ENCODE results near the gene CAST.

CAST gene

GRCh38 chr5:96648023-96648422, 14.2 kb upstream of the CAST start:
- Histone ChIP-seq H3K27ac (no peak overlapping the region), H3K4me1 (no peaks in the 10 kb centered on the region), H3K4me3 (no peak overlapping the region), H3K36me3 (no peaks in the 10 kb centered on the region), H3K9me3 (no peaks in the 10 kb centered on the region), H3K27me3 (no peaks in the 10 kb centered on the region)
- no peak for TF ChIP-seq CTCF (IDR thresholded peaks at IDR 0.05)
- intact Hi-C loops (cut with DNase I; ENCODE audit: low total_unique reads), result no loop called here
- no peak for DNase-seq

- no peak for DNase-seq
- intact Hi-C loops (cut with DNase I; ENCODE audit: low total_unique reads), result no loop called here
- no peak overlapping the region for H3K27ac ChIP-seq
- H3K36me3 ChIP-seq, result no peaks in the 10 kb centered on the region
- no peak overlapping the region for H3K4me3 ChIP-seq
- no peaks in the 10 kb centered on the region for H3K4me1 ChIP-seq
- no peak for TF ChIP-seq CTCF (IDR thresholded peaks at IDR 0.05)
- no peaks in the 10 kb centered on the region for H3K27me3 ChIP-seq
- no peaks in the 10 kb centered on the region for H3K9me3 ChIP-seq
These were observed 13.6 kb upstream of the CAST start for GRCh38 chr5:96648593-96648992.

- DNase-seq, result no peak
- intact Hi-C loops (cut with DNase I; ENCODE audit: low total_unique reads), result no loop called here
- Histone ChIP-seq H3K27ac (no peak overlapping the region), H3K9me3 (no peaks in the 10 kb centered on the region), H3K27me3 (no peaks in the 10 kb centered on the region), H3K36me3 (no peaks in the 10 kb centered on the region), H3K4me3 (no peak overlapping the region), H3K4me1 (no peaks in the 10 kb centered on the region)
- no peak for TF ChIP-seq CTCF (IDR thresholded peaks at IDR 0.05)
These were observed 12.9 kb upstream of the CAST start for GRCh38 chr5:96649251-96649662.

- H3K4me1 ChIP-seq, result no peaks in the 10 kb centered on the region
- no peaks in the 10 kb centered on the region for H3K9me3 ChIP-seq
- no peak for DNase-seq
- H3K27ac ChIP-seq, result no peak overlapping the region
- intact Hi-C loops (cut with DNase I; ENCODE audit: low total_unique reads), result no loop called here
- no peak for TF ChIP-seq CTCF (IDR thresholded peaks at IDR 0.05)
- H3K27me3 ChIP-seq, result no peaks in the 10 kb centered on the region
- H3K36me3 ChIP-seq, result no peaks in the 10 kb centered on the region
- no peak overlapping the region for H3K4me3 ChIP-seq
These were observed 12.3 kb upstream of the CAST start for GRCh38 chr5:96649681-96650540.

GRCh38 chr5:96651047-96651446, 11.1 kb upstream of the CAST start:
- TF ChIP-seq CTCF (IDR thresholded peaks at IDR 0.05), result no peak
- H3K27me3 ChIP-seq, result no peaks in the 10 kb centered on the region
- no peaks in the 10 kb centered on the region for H3K9me3 ChIP-seq
- intact Hi-C loops (cut with DNase I; ENCODE audit: low total_unique reads), result no loop called here
- no peak overlapping the region for H3K4me3 ChIP-seq
- DNase-seq, result no peak
- H3K36me3 ChIP-seq, result no peaks in the 10 kb centered on the region
- H3K4me1 ChIP-seq, result no peaks in the 10 kb centered on the region
- no peak overlapping the region for H3K27ac ChIP-seq

Measured in tibial artery (tissue), 4 donors.